Ureter (tissue), 1 donor: Measurements from ENCODE around the gene GRIK4. TPM values are rescaled to one million over a fixed set of nuclear protein-coding genes. Genes with fewer than 3 reads are reported as not detected.
A peak's percentile ranks its signal among the peaks of the same experiment; 100 is the strongest.
"Not testable (repeated sequence)": the region's sequence is repeated elsewhere in the genome, so short reads cannot be mapped to it uniquely, and the experiment has no call there.

Experiments used
- DNase-seq: peaks from one replicate; pipeline ENCODE4 v3.0.0-alpha.2; 2020; ENCODE audit warnings: low spot score
- total RNA-seq: library from RNA; stranded (reverse); gene quantifications from one replicate; pipeline ENCODE4 v1.2.4, GENCODE V29; 2023
- donor health status: DM: yes; HTN: yes; CAD: no.

The GRIK4 gene
- 0.21 TPM for total RNA-seq

GRCh38 chr11:120511116-120511819 is at the start of gene GRIK4:
TSS of gene GRIK4 (plus strand) at chr11:120511748. CDS start at chr11:120660319, 148,571 bp downstream.
- peak; percentile 81 for DNase-seq

- DNase-seq = no peak
Measured at GRCh38 chr11:120462825-120463224, 48.7 kb upstream of the GRIK4 start.

GRCh38 chr11:120465921-120466534 is 45.5 kb upstream of the GRIK4 start:
- DNase-seq = no peak

- DNase-seq = no peak
Measured at GRCh38 chr11:120467627-120468026, 43.9 kb upstream of the GRIK4 start.

GRCh38 chr11:120471131-120471530 is 40.4 kb upstream of the GRIK4 start:
- DNase-seq = no peak

- no peak for DNase-seq
Measured at GRCh38 chr11:120471994-120472393, 39.6 kb upstream of the GRIK4 start.

GRCh38 chr11:120473503-120473902 is 38.0 kb upstream of the GRIK4 start:
- DNase-seq = no peak

GRCh38 chr11:120482149-120482548 is 29.4 kb upstream of the GRIK4 start:
- no peak for DNase-seq

- no peak for DNase-seq
Measured at GRCh38 chr11:120484722-120485121, 26.8 kb upstream of the GRIK4 start.

GRCh38 chr11:120486138-120486537 is 25.4 kb upstream of the GRIK4 start:
- no peak for DNase-seq

GRCh38 chr11:120489799-120490198 is 21.7 kb upstream of the GRIK4 start:
- no peak for DNase-seq

GRCh38 chr11:120492486-120492885 is 19.1 kb upstream of the GRIK4 start:
- no peak for DNase-seq

- DNase-seq = no peak
Measured at GRCh38 chr11:120494595-120494994, 17.0 kb upstream of the GRIK4 start.

- no peak for DNase-seq
Measured at GRCh38 chr11:120499088-120499487, 12.5 kb upstream of the GRIK4 start.

- no peak for DNase-seq
Measured at GRCh38 chr11:120499859-120500258, 11.7 kb upstream of the GRIK4 start.

GRCh38 chr11:120500414-120501071 is 11.0 kb upstream of the GRIK4 start:
- no peak for DNase-seq

- DNase-seq = no peak
Measured at GRCh38 chr11:120501440-120501839, 10.1 kb upstream of the GRIK4 start.

GRCh38 chr11:120501976-120502755 is 9.4 kb upstream of the GRIK4 start:
- no peak for DNase-seq

- not testable (repeated sequence) for DNase-seq
Measured at GRCh38 chr11:120503529-120503928, 8.0 kb upstream of the GRIK4 start.

GRCh38 chr11:120505801-120506425 is 5.6 kb upstream of the GRIK4 start:
- no peak for DNase-seq

- no peak for DNase-seq
Measured at GRCh38 chr11:120509346-120510053, 2.0 kb upstream of the GRIK4 start.
